B cell (primary cell): Measurements from ENCODE around the gene PTPN1. TPM values are rescaled to one million over a fixed set of nuclear protein-coding genes. Genes with fewer than 3 reads are reported as not detected.
"Not testable (repeated sequence)": the region's sequence is repeated elsewhere in the genome, so short reads cannot be mapped to it uniquely, and the experiment has no call there.

Source experiments
- ATAC-seq: fragments of 200-7000 bp; cut with Tn5 transposase; one replicate; pipeline ENCODE4 v1.10.0; 2021; ENCODE audit warnings: low read depth, mild to moderate bottlenecking, moderate number of reproducible peaks, moderate library complexity
- CTCF ChIA-PET: fragments of 350-600 bp; sonication (Branson Sonifier 250); formaldehyde crosslinking; loops from one replicate; lab custom pipeline; 2021; ENCODE audit warnings: antibody characterized with exemption, inconsistent platforms; lab: Charles Lee
- POLR2A ChIA-PET: fragments of 350-600 bp; sonication (Branson Sonifier 250); formaldehyde crosslinking; loops from one replicate; lab custom pipeline; 2021; ENCODE audit warnings: antibody characterized with exemption; lab: Charles Lee
- DNase-seq: peaks from one replicate; pipeline ENCODE4 v3.0.0; 2013
- H2AFZ ChIP-seq: 2 replicates; pipeline ENCODE4 v1.6.1; 2012; ENCODE audit warnings: mild to moderate bottlenecking, low read depth, low read length; ENCODE audit not compliant: insufficient read depth, poor library complexity, severe bottlenecking
- H3K27ac ChIP-seq, 2 donors: 1 replicate in 1 of 2; 2 replicates in 1 of 2; pipeline ENCODE4 v1.5.1; 2012 to 2013; ENCODE audit warnings: low read length in 2 of 2, mild to moderate bottlenecking in 2 of 2, moderate library complexity in 1 of 2
- H3K27me3 ChIP-seq, 4 experiments: fragments of 200-600 bp in 1 of 4; sonication (generic) in 1 of 4; replicated peaks in 1 of 4; 1 replicate in 2 of 4; 2 replicates in 2 of 4; pipeline versions ENCODE4 v1.6.1 to v1.7.0; 2013 to 2016; ENCODE audit warnings: low read length in 3 of 4, mild to moderate bottlenecking in 2 of 4, mixed read lengths in 1 of 4, moderate library complexity in 1 of 4; ENCODE audit not compliant: insufficient read depth in 4 of 4, control insufficient read depth in 3 of 4; ENCODE audit errors: control extremely low read depth in 1 of 4
- H3K36me3 ChIP-seq, 2 experiments: replicated peaks in 1 of 2; 1 replicate in 1 of 2; 2 replicates in 1 of 2; pipeline versions ENCODE4 v1.6.1 to v1.7.1; 2013; ENCODE audit warnings: low read length in 1 of 2; ENCODE audit not compliant: insufficient read depth in 2 of 2, control insufficient read depth in 1 of 2; ENCODE audit errors: control extremely low read depth in 1 of 2, extremely low read depth in 1 of 2
- H3K4me1 ChIP-seq, 2 donors: fragments of 200-600 bp in 1 of 2; sonication (generic) in 1 of 2; 1 replicate in 1 of 2; 2 replicates in 1 of 2; pipeline versions ENCODE4 v1.5.1 to v1.6.1; 2013 to 2017; ENCODE audit warnings: low read length in 2 of 2; ENCODE audit not compliant: control insufficient read depth in 2 of 2, insufficient read depth in 2 of 2
- H3K4me2 ChIP-seq: replicated peaks from 2 replicates; pipeline ENCODE3; 2012; ENCODE audit warnings: mild to moderate bottlenecking, low read depth, low read length; ENCODE audit not compliant: poor library complexity, severe bottlenecking
- H3K4me3 ChIP-seq, 5 experiments: fragments of 200-600 bp in 1 of 5; sonication (generic) in 1 of 5; 1 replicate in 3 of 5; 2 replicates in 2 of 5; pipeline versions ENCODE4 v1.5.1 to v1.7.0; 2011 to 2016; ENCODE audit warnings: low read length in 4 of 5, mild to moderate bottlenecking in 4 of 5, low read depth in 2 of 5, control low read depth in 1 of 5, moderate library complexity in 1 of 5; ENCODE audit not compliant: insufficient read depth in 1 of 5; ENCODE audit errors: control extremely low read depth in 1 of 5, extremely low read depth in 1 of 5
- H3K79me2 ChIP-seq: fragments of 200-600 bp; sonication (generic); one replicate; pipeline ENCODE4 v1.6.0; 2016; ENCODE audit warnings: low read length; ENCODE audit not compliant: control insufficient read depth, insufficient read depth
- H3K9ac ChIP-seq: fragments of 200-600 bp; sonication (generic); 2 replicates; pipeline ENCODE4 v1.6.1; 2017; ENCODE audit warnings: mild to moderate bottlenecking, low read length, moderate library complexity
- H3K9me3 ChIP-seq, 3 donors: one replicate each; pipeline versions ENCODE4 v1.6.1 to v1.7.1; 2013; ENCODE audit warnings: low read length in 2 of 3; ENCODE audit not compliant: control insufficient read depth in 2 of 3, insufficient read depth in 1 of 3; ENCODE audit errors: control extremely low read depth in 1 of 3
- H4K20me1 ChIP-seq: 2 replicates; pipeline ENCODE4 v1.6.0; 2012; ENCODE audit warnings: mild to moderate bottlenecking, low read length; ENCODE audit not compliant: insufficient read depth, control insufficient read depth, poor library complexity, severe bottlenecking
- H3K27ac Mint-ChIP-seq: one replicate; pipeline ENCODE4 v1.8.0; 2021; ENCODE audit warnings: mixed read lengths
- H3K27me3 Mint-ChIP-seq: one replicate; pipeline ENCODE4 v1.8.0; 2021; ENCODE audit warnings: mixed read lengths
- H3K4me1 Mint-ChIP-seq: one replicate; pipeline ENCODE4 v1.8.0; 2021; ENCODE audit warnings: mixed read lengths
- H3K4me3 Mint-ChIP-seq: one replicate; pipeline ENCODE4 v1.8.0; 2021; ENCODE audit warnings: mixed read lengths
- H3K9me3 Mint-ChIP-seq: one replicate; pipeline ENCODE4 v1.8.0; 2022; ENCODE audit warnings: mixed read lengths; ENCODE audit not compliant: insufficient read depth
- EZH2 ChIP-seq: IDR thresholded peaks from 2 replicates; pipeline ENCODE4 v1.6.1; 2012; ENCODE audit warnings: borderline replicate concordance, low read depth, mild to moderate bottlenecking, moderate library complexity, low read length; ENCODE audit not compliant: insufficient read depth, poor library complexity, severe bottlenecking
- WGBS: methylation state at CpG from one replicate; pipeline ENCODE4 v1.1.5; 2013; ENCODE audit warnings: missing lambda C conversion rate; ENCODE audit not compliant: insufficient coverage; 5-methylcytosine and 5-hydroxymethylcytosine counted together
- intact Hi-C: fragments of 100-400 bp; cut with micrococcal nuclease; formaldehyde crosslinking; loops from one replicate; pipeline ENCODE4 v1.10.0; 2022
- polyA plus RNA-seq: library from polyadenylated mRNA; depleted of rRNA; stranded (reverse); fragments of >200 nt; gene quantifications from 2 replicates; pipeline ENCODE4 v1.2.3, GENCODE V29; 2012
- total RNA-seq, 2 donors: library from RNA; stranded (reverse); fragments of 120-200 nt in 1 of 2; gene quantifications; 1 replicate in 1 of 2; 2 replicates in 1 of 2; pipeline versions ENCODE4 v1.2.3 to v1.2.4, GENCODE V29; 2013 to 2022
- TF ChIP-seq, protein P1 (sequence below): fragments of 200-600 bp; IDR thresholded peaks from one replicate; pipeline ENCODE4 v1.8.0; 2022; ENCODE audit warnings: antibody characterized with exemption, mild to moderate bottlenecking

PTPN1 gene
- total and polyA plus RNA-seq, 2 donors (not counting 1 experiment from before 2014, with no cell fraction given): 77.4 to 134 TPM

DNA sequence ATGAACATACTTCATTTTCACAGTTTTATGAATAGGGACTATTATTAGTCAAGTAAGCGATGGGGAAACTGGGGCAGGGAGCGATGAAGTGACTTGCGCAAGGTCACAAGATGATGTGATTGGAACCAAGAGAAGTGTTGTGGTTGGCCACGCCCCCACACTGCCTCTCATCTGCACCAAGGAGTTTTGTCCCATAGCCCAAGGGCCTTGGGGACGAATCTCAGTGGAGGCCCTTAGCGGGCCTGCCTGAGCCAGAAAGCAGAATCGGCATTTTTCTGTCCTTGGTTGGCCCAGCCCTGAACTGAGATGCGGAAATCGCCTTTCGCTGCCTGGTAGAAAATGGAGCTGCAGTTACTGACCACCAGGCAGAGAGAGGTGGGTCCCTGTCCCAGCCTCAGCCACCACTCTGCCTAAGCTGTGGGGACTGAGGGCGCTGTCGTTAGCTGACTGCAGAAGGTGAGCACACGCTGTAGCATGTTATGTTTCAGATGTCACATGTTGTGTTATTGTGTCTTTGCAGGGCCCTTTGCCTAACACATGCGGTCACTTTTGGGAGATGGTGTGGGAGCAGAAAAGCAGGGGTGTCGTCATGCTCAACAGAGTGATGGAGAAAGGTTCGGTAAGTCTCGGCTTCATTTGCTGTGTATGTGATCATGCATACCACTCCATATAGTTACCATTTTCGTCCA, 57.8 kb downstream of the PTPN1 start:
- Mint-ChIP-seq H3K4me1 (peaks cover 65% of the 10 kb centered on the region), H3K27me3 (no peaks in the 10 kb centered on the region), H3K27ac (peak overlapping the region; percentile 71), H3K4me3 (no peak overlapping the region), H3K9me3 (no peaks in the 10 kb centered on the region)
- Histone ChIP-seq H3K4me1 (peaks cover 21 to 35% of the 10 kb centered on the region in 2 donors), H4K20me1 (peaks cover 94% of the 10 kb centered on the region), H3K9me3 (no peaks in the 10 kb centered on the region), H3K27me3 (no peaks in the 10 kb centered on the region), H3K9ac (no peak overlapping the region), H3K27ac (peak overlapping the region in 1 of 2 donors; percentile 11), H3K79me2 (peaks cover 95% of the 10 kb centered on the region), H3K4me3 (no peak overlapping the region), H3K36me3 (peaks cover 0 to 88% of the 10 kb centered on the region in 2 experiments), H2AFZ (no peak overlapping the region), H3K4me2 (no peak overlapping the region)
- no peak for TF ChIP-seq EZH2
- TF ChIP-seq, protein P1, sequence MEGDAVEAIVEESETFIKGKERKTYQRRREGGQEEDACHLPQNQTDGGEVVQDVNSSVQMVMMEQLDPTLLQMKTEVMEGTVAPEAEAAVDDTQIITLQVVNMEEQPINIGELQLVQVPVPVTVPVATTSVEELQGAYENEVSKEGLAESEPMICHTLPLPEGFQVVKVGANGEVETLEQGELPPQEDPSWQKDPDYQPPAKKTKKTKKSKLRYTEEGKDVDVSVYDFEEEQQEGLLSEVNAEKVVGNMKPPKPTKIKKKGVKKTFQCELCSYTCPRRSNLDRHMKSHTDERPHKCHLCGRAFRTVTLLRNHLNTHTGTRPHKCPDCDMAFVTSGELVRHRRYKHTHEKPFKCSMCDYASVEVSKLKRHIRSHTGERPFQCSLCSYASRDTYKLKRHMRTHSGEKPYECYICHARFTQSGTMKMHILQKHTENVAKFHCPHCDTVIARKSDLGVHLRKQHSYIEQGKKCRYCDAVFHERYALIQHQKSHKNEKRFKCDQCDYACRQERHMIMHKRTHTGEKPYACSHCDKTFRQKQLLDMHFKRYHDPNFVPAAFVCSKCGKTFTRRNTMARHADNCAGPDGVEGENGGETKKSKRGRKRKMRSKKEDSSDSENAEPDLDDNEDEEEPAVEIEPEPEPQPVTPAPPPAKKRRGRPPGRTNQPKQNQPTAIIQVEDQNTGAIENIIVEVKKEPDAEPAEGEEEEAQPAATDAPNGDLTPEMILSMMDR: no peak
- ChIA-PET CTCF (interaction anchor here (7.2 to 16.9 kb wide), 3 partner anchors 55 to 89 kb away, joined by 54 to 292 read pairs (median 180); partner anchors contain the start of gene PTPN1), POLR2A (no interaction called here)
- intact Hi-C loops: no loop called here
- DNase-seq (no peak), ATAC-seq (no peak)
- 93% methylated on average over 12 of the region's 18 CpGs for WGBS

DNA sequence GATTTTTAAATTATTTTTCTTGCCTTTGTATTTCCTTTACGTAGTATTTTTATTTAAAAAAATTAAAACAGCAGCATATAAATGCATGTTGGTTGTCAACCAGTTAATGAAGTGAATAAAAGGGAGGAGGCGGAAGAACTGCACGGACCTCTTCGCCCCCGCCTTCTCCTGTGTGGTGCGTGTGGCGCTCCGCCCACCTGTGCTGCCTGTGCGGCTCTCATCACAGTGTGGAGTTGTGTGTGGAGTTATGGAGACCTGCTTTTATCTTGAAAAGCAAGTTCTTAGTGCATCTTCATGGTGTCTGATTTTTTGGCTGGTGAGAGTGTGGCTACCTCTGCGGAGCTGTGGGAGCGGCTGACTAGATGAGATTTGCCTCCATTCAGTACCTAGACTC, 58.4 kb downstream of the PTPN1 start:
- Mint-ChIP-seq H3K27me3 (no peaks in the 10 kb centered on the region), H3K27ac (peak overlapping the region; percentile 89), H3K4me3 (no peak overlapping the region), H3K4me1 (peaks cover 67% of the 10 kb centered on the region), H3K9me3 (no peaks in the 10 kb centered on the region)
- H3K9ac ChIP-seq: no peak overlapping the region
- H3K79me2 ChIP-seq: peaks cover 95% of the 10 kb centered on the region
- intact Hi-C loops: no loop called here
- H3K27ac ChIP-seq: no peak overlapping the region
- H2AFZ ChIP-seq: no peak overlapping the region
- TF ChIP-seq EZH2: no peak
- TF ChIP-seq, protein P1: no peak
- H3K9me3 ChIP-seq: no peaks in the 10 kb centered on the region
- ChIA-PET CTCF (interaction anchor here (0.7 to 16.9 kb wide), 6 partner anchors 12 to 101 kb away, joined by 3 to 292 read pairs (median 112); partner anchors contain the start of gene PTPN1), POLR2A (interaction anchor here (0.8 kb wide), 1 partner anchor 81 kb away, joined by 3 read pairs; no protein-coding TSS in a partner anchor)
- peaks cover 26 to 38% of the 10 kb centered on the region in 2 donors for H3K4me1 ChIP-seq
- peaks cover 0 to 87% of the 10 kb centered on the region in 2 experiments for H3K36me3 ChIP-seq
- no peak for DNase-seq
- 84% methylated on average over 10 of the region's 11 CpGs for WGBS
- H3K4me3 ChIP-seq: no peak overlapping the region
- peaks cover 94% of the 10 kb centered on the region for H4K20me1 ChIP-seq
- ATAC-seq: no peak
- H3K4me2 ChIP-seq: no peak overlapping the region
- H3K27me3 ChIP-seq: no peaks in the 10 kb centered on the region

DNA sequence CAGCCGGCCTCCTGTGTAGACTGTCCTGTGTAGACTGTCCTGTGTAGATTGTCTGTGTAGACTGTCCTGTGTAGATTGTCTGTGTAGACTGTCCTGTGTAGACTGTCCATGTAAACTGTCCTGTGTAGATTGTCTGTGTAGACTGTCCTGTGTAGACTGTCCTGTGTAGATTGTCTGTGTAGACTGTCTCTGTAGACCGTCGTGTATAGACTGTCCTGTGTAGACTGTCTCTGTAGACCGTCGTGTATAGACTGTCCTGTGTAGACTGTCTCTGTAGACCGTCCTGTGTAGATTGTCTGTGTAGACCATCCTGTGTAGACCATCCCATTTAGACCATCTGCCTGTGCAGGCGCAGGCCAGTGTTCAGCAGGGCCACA, 59.3 kb downstream of the PTPN1 start:
- H3K4me3 Mint-ChIP-seq, H3K27me3 Mint-ChIP-seq, H2AFZ ChIP-seq, H3K9me3 Mint-ChIP-seq, H3K27me3 ChIP-seq, ATAC-seq, DNase-seq, H3K9ac ChIP-seq, intact Hi-C loops, H3K9me3 ChIP-seq, H3K4me3 ChIP-seq: not testable (repeated sequence)
- POLR2A ChIA-PET: interaction anchor here (0.8 kb wide), 1 partner anchor 82 kb away, joined by 3 read pairs; no protein-coding TSS in a partner anchor
- CTCF ChIA-PET: interaction anchor here (0.7 to 16.9 kb wide), 9 partner anchors 10 to 379 kb away, joined by 3 to 292 read pairs (median 6); partner anchors contain the start of genes CEBPB and PTPN1
- H3K36me3 ChIP-seq: peaks cover under 1 to 84% of the 10 kb centered on the region in 2 experiments
- peaks cover 95% of the 10 kb centered on the region for H3K79me2 ChIP-seq
- H3K27ac ChIP-seq: peak overlapping the region in 1 of 2 donors; percentile 83
- H3K27ac Mint-ChIP-seq: peak overlapping the region; percentile 89
- peaks cover 26 to 38% of the 10 kb centered on the region in 2 donors for H3K4me1 ChIP-seq
- peaks cover 96% of the 10 kb centered on the region for H4K20me1 ChIP-seq
- H3K4me1 Mint-ChIP-seq: peaks cover 67% of the 10 kb centered on the region
- H3K4me2 ChIP-seq: peak overlapping the region; percentile 39
- WGBS: 96% methylated on average over 2 of the region's 7 CpGs
